NB4 (cell line): ENCODE data around the gene IL6ST.

Source experiments
- DNase-seq: peaks from one replicate; pipeline ENCODE4 v3.0.0; 2010; ENCODE audit warnings: low read depth
- H3K4me3 ChIP-seq: one replicate; pipeline ENCODE4 v1.5.1; 2011; ENCODE audit warnings: mild to moderate bottlenecking, low read depth, low read length, moderate library complexity
- MYC ChIP-seq: IDR thresholded peaks from 2 replicates; pipeline ENCODE4 v1.6.1; 2011; ENCODE audit warnings: low read depth, low read length
- POLR2A ChIP-seq: IDR thresholded peaks from 2 replicates; pipeline ENCODE4 v1.6.1; 2011; ENCODE audit warnings: mild to moderate bottlenecking; ENCODE audit not compliant: insufficient read length; ENCODE audit errors: extremely low read depth
- TF ChIP-seq, protein P1 (sequence below): IDR thresholded peaks from one replicate; pipeline ENCODE4 v1.5.1; 2012; ENCODE audit warnings: low read depth, low read length
- TF ChIP-seq, protein P2 (sequence below): IDR thresholded peaks from 2 replicates; pipeline ENCODE4 v1.6.1; 2011; ENCODE audit warnings: low read depth, low read length

Gene IL6ST

DNA sequence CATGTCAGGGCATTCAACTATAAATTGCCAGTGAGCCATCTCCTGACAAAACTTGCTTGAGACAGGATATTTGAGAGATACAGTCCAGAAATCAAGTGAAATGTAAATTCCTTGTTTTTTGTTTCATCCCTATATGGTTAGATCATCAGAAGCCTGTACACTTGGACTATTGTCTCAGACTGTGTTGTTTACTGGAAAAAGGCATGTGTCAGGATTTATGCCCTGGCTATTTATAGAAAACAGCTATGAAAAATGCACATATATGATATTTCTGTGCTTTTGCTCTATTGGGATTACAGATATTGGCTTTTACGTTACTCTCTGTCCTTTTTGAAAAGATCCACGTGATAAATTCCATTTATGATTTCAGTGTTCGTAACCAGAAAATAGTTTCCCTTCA is 99.4 kb downstream of the IL6ST start:
- TF ChIP-seq POLR2A (no peak), MYC (no peak)
- TF ChIP-seq, protein P1, sequence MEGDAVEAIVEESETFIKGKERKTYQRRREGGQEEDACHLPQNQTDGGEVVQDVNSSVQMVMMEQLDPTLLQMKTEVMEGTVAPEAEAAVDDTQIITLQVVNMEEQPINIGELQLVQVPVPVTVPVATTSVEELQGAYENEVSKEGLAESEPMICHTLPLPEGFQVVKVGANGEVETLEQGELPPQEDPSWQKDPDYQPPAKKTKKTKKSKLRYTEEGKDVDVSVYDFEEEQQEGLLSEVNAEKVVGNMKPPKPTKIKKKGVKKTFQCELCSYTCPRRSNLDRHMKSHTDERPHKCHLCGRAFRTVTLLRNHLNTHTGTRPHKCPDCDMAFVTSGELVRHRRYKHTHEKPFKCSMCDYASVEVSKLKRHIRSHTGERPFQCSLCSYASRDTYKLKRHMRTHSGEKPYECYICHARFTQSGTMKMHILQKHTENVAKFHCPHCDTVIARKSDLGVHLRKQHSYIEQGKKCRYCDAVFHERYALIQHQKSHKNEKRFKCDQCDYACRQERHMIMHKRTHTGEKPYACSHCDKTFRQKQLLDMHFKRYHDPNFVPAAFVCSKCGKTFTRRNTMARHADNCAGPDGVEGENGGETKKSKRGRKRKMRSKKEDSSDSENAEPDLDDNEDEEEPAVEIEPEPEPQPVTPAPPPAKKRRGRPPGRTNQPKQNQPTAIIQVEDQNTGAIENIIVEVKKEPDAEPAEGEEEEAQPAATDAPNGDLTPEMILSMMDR, result no peak
- TF ChIP-seq, protein P2, sequence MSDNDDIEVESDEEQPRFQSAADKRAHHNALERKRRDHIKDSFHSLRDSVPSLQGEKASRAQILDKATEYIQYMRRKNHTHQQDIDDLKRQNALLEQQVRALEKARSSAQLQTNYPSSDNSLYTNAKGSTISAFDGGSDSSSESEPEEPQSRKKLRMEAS, result no peak
- no peak for DNase-seq
- H3K4me3 ChIP-seq, result no peak overlapping the region

DNA sequence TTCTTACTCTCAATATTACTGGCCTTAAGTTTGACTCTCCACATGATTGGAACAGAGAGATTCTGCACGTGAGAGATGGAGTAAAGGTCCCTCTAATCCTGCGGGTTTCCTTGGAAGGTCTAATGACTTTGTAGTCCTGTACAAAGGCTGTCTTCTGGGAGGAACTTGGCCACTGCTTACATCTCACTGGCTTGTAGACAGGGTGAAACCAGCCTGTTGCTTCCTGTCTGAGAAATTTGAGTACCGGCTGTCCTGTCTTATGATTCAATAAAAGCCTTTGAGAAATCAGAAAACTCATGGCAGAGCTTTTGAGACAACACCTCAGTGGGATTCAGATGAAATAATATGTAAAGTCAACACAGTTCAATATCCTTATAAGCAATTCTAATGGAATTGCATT is 100.6 kb downstream of the IL6ST start:
- TF ChIP-seq, protein P1, result no peak
- TF ChIP-seq, protein P2, result no peak
- TF ChIP-seq MYC, result no peak
- TF ChIP-seq POLR2A, result no peak
- no peak for DNase-seq
- H3K4me3 ChIP-seq, result no peak overlapping the region

DNA sequence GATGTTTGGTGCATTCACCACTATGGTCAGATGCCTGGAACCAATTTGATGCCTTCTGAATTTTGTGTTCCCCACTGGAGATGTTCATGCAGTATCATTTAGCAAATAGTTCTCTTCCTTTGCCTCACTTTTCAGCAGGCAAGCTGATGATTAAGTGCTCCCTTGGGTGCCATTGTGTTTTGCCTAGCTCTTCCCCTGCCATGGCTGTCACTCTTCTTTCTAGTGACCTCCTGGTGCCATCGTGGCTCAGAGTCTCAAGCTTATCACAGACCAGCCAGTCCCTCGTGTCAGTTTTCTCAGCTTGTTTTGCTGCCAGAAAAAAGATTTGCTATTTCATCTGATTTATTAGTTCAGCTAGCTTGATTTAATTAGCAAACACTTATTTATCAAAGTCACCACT is 102.3 kb downstream of the IL6ST start:
- TF ChIP-seq, protein P2, result no peak
- TF ChIP-seq MYC (no peak), POLR2A (no peak)
- TF ChIP-seq, protein P1, result no peak
- no peak overlapping the region for H3K4me3 ChIP-seq
- DNase-seq, result no peak

DNA sequence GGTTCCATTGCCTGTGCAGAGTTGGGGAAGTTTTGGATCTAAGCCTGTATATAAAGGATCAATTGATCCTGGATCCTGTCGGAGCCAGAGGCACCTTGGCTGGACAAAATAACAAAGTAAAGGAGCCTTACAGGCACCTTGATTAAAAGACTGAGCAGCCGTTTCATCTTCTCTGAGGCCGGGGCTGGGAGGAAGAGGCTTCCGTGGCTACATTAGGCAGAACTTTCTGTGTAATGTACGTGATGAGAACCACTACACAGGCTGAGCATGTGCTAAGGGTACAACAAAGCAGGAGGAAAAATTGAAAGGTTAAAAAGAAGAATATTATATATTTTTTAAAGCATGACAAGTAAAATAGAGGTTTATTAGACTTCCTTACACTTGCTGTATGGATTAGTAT is 106.6 kb downstream of the IL6ST start:
- no peak for TF ChIP-seq POLR2A
- TF ChIP-seq MYC, result no peak
- TF ChIP-seq, protein P2, result no peak
- TF ChIP-seq, protein P1, result no peak
- no peak for DNase-seq
- H3K4me3 ChIP-seq, result no peak overlapping the region

DNA sequence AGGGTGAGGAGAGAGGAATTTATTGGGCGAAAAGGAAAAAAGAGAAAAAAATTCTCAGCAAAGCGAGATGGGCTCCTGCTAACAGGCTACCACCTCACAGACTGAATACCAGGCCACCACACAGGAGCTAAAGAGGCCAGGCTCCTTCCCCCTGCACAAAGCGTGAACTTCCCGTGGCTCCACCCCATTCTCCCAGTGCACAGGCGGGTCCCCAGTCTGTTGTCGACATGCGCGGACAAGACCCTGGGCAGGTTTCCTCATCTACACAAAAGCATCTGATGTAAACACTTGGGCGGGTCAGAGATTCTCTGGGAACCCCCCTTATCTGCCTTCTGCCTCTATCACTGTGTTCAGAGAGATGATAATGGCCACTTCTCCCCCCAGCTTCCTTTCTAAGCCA is 109.4 kb downstream of the IL6ST start:
- no peak overlapping the region for H3K4me3 ChIP-seq
- DNase-seq, result no peak
- TF ChIP-seq MYC (no peak), POLR2A (no peak)
- TF ChIP-seq, protein P1, result no peak
- TF ChIP-seq, protein P2, result no peak
